ENCODE data around the gene SYMPK.
"Not testable (repeated sequence)": the region's sequence is repeated elsewhere in the genome, so short reads cannot be mapped to it uniquely, and the experiment has no call there.

SYMPK gene

DNA sequence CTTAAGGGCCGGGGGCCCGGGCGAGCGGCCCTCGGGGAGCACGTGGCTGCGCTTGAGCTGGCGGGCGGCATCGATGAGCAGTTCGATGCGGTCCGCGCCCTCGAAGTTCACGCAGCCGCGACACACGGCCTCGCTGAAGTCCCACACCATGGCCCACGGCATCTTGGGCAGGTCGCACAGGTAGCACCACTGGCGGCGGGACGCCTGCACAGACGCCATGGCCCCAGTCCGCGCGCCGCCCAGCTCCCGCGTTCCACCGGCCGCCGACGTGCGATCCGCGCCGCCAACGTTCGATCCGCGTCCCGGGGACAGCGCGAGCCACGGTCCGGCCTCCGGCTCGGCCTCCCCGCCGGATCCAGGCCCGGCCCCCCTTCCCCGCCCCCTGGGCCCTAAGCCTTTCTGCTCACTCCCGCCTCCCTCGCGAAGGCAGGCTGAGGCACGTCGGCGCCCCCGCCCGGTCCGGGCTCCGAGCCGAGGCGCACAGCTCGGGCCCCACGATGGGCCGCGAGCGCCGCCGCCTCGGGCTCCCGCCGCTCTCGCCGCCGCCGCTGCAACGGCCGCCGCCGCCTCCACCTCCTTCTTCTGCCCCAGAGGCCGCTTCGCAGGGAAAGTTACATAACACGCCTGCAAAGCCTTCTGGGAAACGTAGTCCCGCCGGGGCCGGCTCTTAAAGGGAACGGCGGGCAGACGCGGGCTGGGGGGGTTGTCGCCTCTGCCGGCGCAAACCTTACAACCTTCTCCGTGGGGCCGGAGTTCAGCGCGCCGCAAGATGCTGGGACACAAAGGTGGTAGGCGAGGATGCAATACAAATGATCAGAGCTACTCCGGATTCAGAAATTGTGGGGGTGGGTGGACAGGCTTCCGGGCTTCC is 22.8 kb upstream of the SYMPK start, which contains the start of gene IRF2BP1:
Gene IRF2BP1, minus strand, starts transcription at position 586 of the 871 bp plus-strand sequence. Its CDS starts 367 bp downstream, at position 219.
- peak; percentile 83 for DNase-seq

DNA sequence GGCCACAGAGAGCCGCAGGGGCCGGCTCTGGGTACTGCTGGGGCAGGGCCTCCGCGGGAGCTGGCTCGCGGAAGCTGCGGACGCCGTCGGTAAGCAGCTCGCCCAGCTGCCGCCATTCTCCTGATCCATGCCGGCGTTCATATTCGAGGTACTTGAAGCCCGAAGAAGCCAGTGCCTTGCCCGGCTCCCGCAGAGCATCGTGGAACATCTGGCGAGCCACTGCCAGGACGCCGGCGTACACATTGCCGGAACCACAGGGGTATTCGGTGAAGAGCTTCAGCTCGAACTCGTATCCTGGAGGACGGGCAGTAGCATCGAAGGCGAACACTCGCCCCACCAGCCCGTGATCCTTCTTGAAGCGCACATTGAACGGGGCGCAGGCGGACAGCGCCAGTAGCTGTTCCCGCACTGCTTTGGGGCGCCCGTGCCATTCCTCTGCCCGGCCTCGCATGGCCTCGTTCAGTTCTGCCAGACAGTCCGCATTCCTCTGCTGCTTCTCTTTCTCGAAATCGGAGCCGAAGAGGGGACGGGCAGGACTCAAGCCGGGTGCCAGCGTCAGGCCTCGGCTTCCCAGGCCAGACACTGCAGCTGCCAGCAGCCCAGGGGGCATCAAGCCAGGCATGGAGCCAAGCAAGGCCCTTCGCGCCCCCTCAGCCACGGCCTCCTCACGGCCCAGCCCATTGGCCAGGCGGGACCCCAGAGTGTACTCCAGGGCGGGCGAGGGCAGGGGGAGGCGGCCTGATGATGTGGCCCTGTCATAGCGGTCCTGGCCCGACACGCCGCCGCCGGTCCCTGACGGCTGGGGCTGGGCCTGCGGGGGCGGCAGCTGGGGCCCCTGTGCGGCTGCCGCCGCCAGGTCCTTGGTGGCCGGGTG is 22.0 kb upstream of the SYMPK start:
- no peak for DNase-seq

GRCh38 chr19:45883881-45884681 is 21.1 kb upstream of the SYMPK start:
- DNase-seq, result no peak

DNA sequence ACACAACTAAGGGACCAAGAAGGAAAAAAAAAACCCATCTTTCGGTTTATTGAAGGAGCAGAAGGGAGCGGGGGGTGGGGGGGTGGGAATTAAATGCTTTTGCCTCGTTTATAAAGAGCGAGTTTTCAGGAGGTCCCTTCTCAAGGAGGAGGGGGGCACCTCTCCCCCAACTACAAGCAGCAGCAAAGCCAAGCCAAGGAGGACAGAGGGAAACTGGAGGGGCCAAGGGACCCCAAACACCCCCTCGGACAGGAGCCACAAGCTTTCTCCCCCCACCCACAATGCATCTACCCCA is 20.6 kb upstream of the SYMPK start:
- DNase-seq, result no peak

DNA sequence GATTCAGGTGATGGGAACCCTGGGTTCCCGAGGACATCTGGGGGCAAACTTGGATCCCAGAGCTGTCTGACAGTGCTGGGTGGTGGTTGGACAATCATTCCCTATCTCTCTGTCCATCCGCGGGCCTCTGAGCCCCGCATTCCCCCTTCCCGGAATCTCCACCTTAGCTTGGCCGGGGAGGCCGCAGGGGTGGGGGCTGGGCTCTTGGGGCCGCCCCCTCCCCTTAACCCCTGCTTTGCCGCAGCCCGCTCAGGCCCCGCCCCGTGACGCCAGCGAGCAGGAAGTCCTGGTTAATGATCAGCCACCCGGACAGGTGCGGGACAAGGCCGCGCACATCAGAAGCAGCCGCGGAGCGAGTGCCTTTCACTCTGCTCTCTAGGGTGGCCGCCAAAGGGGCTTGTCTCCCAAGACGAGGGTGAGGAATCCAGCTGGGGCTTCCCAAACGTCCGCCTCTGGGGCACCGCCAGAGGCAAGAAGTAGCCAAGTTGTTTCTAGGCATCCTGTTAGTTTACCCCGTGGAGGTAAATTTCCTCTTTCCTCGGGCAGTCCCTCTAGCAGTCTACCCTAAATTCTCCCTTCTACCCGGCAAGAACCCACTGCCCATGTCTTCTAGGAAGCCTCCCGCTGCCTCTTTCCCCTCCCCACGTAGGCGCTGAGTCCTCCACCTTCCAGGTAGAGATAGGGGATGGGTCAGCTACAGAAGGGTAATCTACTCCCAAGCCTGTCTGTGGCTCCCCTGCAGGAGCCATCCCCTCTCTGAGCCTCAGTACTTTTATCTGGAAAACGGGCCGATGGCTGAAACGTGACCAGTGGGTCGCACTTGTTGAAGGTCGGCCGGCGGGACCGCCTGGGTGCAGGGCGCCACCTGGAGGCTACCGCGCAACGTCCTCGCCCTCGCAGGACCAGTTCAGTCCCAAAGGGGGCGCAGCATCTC is 20.0 kb upstream of the SYMPK start:
- DNase-seq, result peak; percentile 38

- no peak for DNase-seq
Observed at GRCh38 chr19:45881909-45882528, 19.1 kb upstream of the SYMPK start.

- DNase-seq, result no peak
Observed at GRCh38 chr19:45881082-45881908, 18.3 kb upstream of the SYMPK start.

DNA sequence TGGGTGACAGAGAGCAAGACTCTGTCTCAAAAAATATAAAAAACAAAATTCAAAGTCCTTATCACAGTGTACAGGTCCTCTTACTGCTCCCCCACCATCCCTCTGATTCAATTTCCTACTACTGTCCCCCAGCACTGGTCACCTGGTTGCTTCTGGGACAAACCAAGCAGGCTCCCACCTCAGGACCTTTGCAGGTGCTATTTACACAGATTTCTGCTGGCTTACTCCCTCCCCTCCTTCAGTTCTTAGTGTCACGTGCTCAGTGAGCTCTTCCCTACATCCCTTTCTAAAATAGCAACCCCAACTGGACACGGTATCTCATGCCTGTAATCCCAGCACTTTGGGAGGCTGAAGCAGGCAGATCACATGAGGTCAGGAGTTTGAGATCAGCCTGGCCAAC is 17.0 kb upstream of the SYMPK start:
- DNase-seq, result no peak

DNA sequence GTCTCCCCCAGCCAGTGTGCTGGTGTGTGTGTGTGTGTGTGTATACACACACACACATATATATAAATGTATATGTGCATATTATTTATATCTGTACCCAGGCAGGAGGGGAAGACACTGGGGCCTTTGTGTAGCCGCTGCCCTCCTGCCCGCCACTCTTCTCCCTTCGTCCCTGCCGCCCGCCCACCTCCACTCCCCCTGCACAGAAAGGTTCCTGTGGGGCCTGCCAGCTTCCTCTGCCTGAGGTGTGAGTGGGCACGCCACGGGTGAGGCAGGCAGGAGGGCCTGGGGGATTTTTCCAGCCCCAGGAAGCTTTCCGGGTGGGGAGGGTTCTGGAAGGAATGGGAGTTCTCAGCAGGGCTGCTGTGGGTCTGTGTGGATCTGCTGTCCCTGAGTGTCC is 16.1 kb upstream of the SYMPK start:
- no peak for DNase-seq

- no peak for DNase-seq
Observed at GRCh38 chr19:45878043-45878794, 15.3 kb upstream of the SYMPK start.

DNA sequence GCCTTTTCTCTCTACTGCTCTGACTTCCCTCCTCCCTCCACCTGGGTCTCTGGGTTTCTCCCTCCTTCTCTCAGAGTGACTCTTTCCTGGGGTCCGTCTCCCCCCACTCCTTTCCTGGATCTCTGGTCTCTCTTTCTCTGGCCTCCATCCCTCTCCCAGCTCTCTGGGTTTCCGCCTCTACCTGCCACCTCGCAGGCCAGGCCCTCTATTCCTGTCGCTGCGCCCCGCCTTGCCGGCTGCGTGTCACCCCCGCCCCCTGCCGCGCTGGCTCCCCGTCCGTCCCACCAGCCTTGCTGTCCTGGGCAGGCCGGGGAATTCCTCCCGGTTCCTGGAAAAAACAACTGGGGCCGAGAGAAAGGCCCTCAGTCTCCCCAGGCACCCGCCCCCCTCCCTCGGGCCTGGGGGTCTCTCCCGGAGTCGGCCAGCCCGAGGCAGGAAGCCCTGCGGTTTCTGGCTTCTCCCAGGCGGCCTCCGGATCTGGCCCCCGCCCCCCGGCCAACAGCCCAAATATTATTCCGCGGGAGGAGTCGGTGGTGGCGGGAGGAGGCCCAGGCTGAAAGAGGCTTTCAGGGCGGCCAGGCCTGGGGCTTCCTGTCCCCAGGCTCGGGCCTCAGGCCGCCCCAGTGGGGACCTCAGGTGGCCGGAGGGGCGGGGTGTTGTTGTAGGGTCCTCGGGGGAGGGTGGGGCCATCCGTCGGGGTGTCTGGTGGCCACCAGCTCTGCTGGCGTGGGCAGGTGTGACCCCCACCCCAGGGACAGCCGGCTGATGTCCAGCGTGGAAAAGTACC is 13.7 kb upstream of the SYMPK start:
- no peak for DNase-seq

DNA sequence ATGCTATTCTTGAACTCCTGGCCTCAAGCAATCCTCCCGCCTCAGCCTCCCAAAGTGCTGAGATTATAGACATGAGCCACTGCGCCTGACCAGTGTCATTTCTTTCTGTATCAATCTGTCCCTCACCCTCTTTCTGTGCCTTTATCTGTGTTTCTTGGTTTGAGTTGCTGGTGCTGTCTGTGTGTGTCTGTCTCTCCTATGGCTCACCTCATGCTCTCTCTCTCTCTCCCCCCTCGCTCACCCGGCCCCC is 13.1 kb upstream of the SYMPK start:
- no peak for DNase-seq

DNA sequence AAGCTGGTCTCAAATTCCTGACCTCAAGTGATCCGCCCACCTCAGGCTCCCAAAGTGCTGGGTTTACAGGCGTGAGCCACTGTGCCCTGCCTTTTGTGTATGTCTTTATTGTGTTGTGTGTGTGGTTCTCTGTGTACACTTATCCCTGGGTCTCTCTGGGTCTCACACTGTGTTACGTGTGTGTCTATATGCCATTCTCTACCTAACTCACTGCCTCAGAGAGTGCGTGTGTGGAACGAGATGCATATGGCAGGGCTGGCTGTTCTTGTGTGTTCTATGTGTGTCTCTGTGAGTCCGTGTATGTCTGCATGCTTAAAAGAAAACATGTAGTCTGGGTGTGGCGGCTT is 11.6 kb upstream of the SYMPK start:
- no peak for DNase-seq

- no peak for DNase-seq
Observed at GRCh38 chr19:45873219-45873772, 10.3 kb upstream of the SYMPK start.

DNA sequence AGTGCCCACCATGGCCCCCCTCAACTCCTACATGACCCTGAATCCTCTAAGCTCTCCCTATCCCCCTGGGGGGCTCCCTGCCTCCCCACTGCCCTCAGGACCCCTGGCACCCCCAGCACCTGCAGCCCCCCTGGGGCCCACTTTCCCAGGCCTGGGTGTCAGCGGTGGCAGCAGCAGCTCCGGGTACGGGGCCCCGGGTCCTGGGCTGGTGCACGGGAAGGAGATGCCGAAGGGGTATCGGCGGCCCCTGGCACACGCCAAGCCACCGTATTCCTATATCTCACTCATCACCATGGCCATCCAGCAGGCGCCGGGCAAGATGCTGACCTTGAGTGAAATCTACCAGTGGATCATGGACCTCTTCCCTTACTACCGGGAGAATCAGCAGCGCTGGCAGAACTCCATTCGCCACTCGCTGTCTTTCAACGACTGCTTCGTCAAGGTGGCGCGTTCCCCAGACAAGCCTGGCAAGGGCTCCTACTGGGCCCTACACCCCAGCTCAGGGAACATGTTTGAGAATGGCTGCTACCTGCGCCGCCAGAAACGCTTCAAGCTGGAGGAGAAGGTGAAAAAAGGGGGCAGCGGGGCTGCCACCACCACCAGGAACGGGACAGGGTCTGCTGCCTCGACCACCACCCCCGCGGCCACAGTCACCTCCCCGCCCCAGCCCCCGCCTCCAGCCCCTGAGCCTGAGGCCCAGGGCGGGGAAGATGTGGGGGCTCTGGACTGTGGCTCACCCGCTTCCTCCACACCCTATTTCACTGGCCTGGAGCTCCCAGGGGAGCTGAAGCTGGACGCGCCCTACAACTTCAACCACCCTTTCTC is 9.4 kb upstream of the SYMPK start:
- DNase-seq, result no peak

- no peak for DNase-seq
Observed at GRCh38 chr19:45870798-45871197, 7.9 kb upstream of the SYMPK start.

DNA sequence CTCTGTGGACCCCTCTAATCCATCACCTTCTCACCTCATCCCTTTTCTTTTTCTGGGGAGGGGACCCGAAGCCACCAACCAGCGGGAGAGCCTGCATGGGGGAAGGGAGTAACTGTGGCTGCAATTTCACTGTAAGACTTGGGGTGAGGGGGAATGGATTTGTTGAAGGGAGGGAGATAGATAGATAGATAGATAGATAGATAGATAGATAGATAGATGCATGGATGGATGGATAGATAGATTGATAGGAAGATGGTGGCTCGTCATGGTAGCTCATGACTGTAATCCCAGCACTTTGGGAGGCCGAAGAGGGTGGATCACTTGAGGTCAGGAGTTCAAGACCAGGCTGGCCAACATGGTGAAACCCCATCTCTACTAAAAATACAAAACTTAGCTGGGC is 4.3 kb upstream of the SYMPK start:
- not testable (repeated sequence) for DNase-seq
